H1 (cell line): ENCODE data around the gene THRB. TPM values are rescaled to one million over a fixed set of nuclear protein-coding genes. Genes with fewer than 3 reads are reported as not detected.

ENCODE experiments used
- CTCF ChIA-PET: fragments of 300-600 bp; sonication (Branson Sonifier 250); formaldehyde crosslinking; loops from one replicate; lab custom pipeline; 2021; ENCODE audit not compliant: partially characterized antibody; lab: Charles Lee
- POLR2A ChIA-PET: fragments of 300-600 bp; sonication (Branson Sonifier 250); formaldehyde crosslinking; loops from one replicate; lab custom pipeline; 2021; ENCODE audit warnings: inconsistent platforms; ENCODE audit not compliant: partially characterized antibody; lab: Charles Lee
- DNase-seq, 2 experiments: peaks; one replicate each; pipeline versions ENCODE4 v3.0.0 to v3.0.0-alpha.2; 2010 to 2022; ENCODE audit warnings: low spot score in 2 of 2, low read depth in 1 of 2, mixed read lengths in 1 of 2
- FAIRE-seq: peaks from 2 replicates; lab custom pipeline; 2011; peaks lifted over from hg19 to GRCh38; lab: Jason Lieb, UNC
- H2AFZ ChIP-seq: 2 replicates; pipeline ENCODE4 v1.8.1; 2012; ENCODE audit warnings: low read length, inconsistent platforms
- H2AK5ac ChIP-seq: 2 replicates; pipeline ENCODE4 v1.6.1; 2013; ENCODE audit warnings: low read depth, low read length
- H2BK120ac ChIP-seq: replicated peaks from 2 replicates; pipeline ENCODE3; 2013; ENCODE audit warnings: low read depth, low read length, inconsistent platforms
- H2BK12ac ChIP-seq: 2 replicates; pipeline ENCODE4 v1.6.1; 2013; ENCODE audit warnings: low read depth, low read length
- H2BK15ac ChIP-seq: 2 replicates; pipeline ENCODE4 v1.6.1; 2013; ENCODE audit warnings: low read length
- H2BK20ac ChIP-seq: 2 replicates; pipeline ENCODE4 v1.6.1; 2013; ENCODE audit warnings: low read length
- H2BK5ac ChIP-seq: 2 replicates; pipeline ENCODE4 v1.6.1; 2013; ENCODE audit warnings: low read depth, low read length
- H3K14ac ChIP-seq: 2 replicates; pipeline ENCODE4 v1.6.1; 2013; ENCODE audit warnings: inconsistent platforms; ENCODE audit not compliant: insufficient read length
- H3K18ac ChIP-seq: 2 replicates; pipeline ENCODE4 v1.6.1; 2013; ENCODE audit warnings: low read length; ENCODE audit errors: extremely low read depth
- H3K23ac ChIP-seq: 2 replicates; pipeline ENCODE4 v1.6.1; 2013; ENCODE audit warnings: inconsistent platforms; ENCODE audit not compliant: insufficient read length
- H3K23me2 ChIP-seq: 2 replicates; pipeline ENCODE4 v1.6.1; 2013; ENCODE audit warnings: low read depth, low read length
- H3K27ac ChIP-seq: 2 replicates; pipeline ENCODE4 v1.6.1; 2011; ENCODE audit warnings: low read depth, low read length, inconsistent platforms
- H3K27me3 ChIP-seq, 4 experiments: replicated peaks in 1 of 4; 1 replicate in 1 of 4; 2 replicates in 3 of 4; pipeline versions ENCODE4 v1.6.1 to v1.8.1; 2011 to 2013; ENCODE audit warnings: low read length in 3 of 4, mild to moderate bottlenecking in 3 of 4, inconsistent platforms in 2 of 4, mixed read lengths in 2 of 4, moderate library complexity in 1 of 4; ENCODE audit not compliant: control insufficient read depth in 3 of 4, insufficient read depth in 3 of 4; ENCODE audit errors: extremely low read depth in 1 of 4
- H3K36me3 ChIP-seq, 4 experiments: 2 replicates each; pipeline versions ENCODE4 v1.6.1 to v1.8.1; 2011 to 2013; ENCODE audit warnings: mild to moderate bottlenecking in 4 of 4, low read length in 3 of 4, moderate library complexity in 2 of 4, control low read depth in 1 of 4, inconsistent platforms in 1 of 4; ENCODE audit not compliant: insufficient read depth in 4 of 4, control insufficient read depth in 2 of 4
- H3K4ac ChIP-seq: replicated peaks from 2 replicates; pipeline ENCODE3; 2013; ENCODE audit warnings: low read length, low read depth, mixed read lengths, inconsistent platforms; ENCODE audit not compliant: insufficient read length
- H3K4me1 ChIP-seq, 4 experiments: replicated peaks in 1 of 4; 1 replicate in 1 of 4; 2 replicates in 3 of 4; pipeline versions ENCODE4 v1.6.1 to v1.8.1; 2011 to 2013; ENCODE audit warnings: low read length in 3 of 4, inconsistent platforms in 2 of 4, mixed read lengths in 1 of 4; ENCODE audit not compliant: insufficient read depth in 4 of 4, control insufficient read depth in 3 of 4
- H3K4me2 ChIP-seq, 2 experiments: 2 replicates each; pipeline versions ENCODE4 v1.6.1 to v1.8.1; 2011 to 2013; ENCODE audit warnings: low read depth in 2 of 2, low read length in 2 of 2, control low read depth in 1 of 2, inconsistent platforms in 1 of 2, mild to moderate bottlenecking in 1 of 2; ENCODE audit not compliant: insufficient read depth in 1 of 2
- H3K4me3 ChIP-seq, 4 experiments: fragments of 200-600, 300-600 bp in 1 of 4; sonication (generic), shearing (Covaris generic), sonication (Bioruptor Twin) in 1 of 4; 2 replicates each; pipeline versions ENCODE4 v1.5.1 to v1.8.1; 2011 to 2016; ENCODE audit warnings: low read length in 4 of 4, low read depth in 3 of 4, control low read depth in 2 of 4, inconsistent platforms in 2 of 4, mild to moderate bottlenecking in 2 of 4, mixed read lengths in 1 of 4, moderate library complexity in 1 of 4; ENCODE audit not compliant: insufficient read depth in 2 of 4; ENCODE audit errors: extremely low read depth in 1 of 4
- H3K56ac ChIP-seq: replicated peaks from 2 replicates; pipeline ENCODE3; 2013; ENCODE audit warnings: low read depth, mild to moderate bottlenecking, mixed read lengths, low read length, inconsistent platforms; ENCODE audit not compliant: insufficient read length
- H3K79me1 ChIP-seq: 2 replicates; pipeline ENCODE4 v1.6.1; 2013; ENCODE audit warnings: low read depth, low read length, control low read depth
- H3K79me2 ChIP-seq, 2 experiments: 2 replicates each; pipeline versions ENCODE4 v1.6.1 to v1.8.1; 2012 to 2013; ENCODE audit warnings: low read length in 2 of 2, mild to moderate bottlenecking in 2 of 2, inconsistent platforms in 1 of 2; ENCODE audit not compliant: insufficient read depth in 2 of 2, control insufficient read depth in 1 of 2
- H3K9ac ChIP-seq, 4 experiments: replicated peaks in 1 of 4; 1 replicate in 1 of 4; 2 replicates in 3 of 4; pipeline versions ENCODE4 v1.6.1 to v1.8.1; 2011 to 2013; ENCODE audit warnings: low read depth in 3 of 4, low read length in 3 of 4, control low read depth in 2 of 4, mild to moderate bottlenecking in 2 of 4, moderate library complexity in 2 of 4, inconsistent platforms in 1 of 4; ENCODE audit errors: extremely low read depth in 1 of 4
- H3K9me3 ChIP-seq, 2 experiments: 2 replicates each; pipeline versions ENCODE4 v1.6.1 to v1.8.1; 2012 to 2013; ENCODE audit warnings: mild to moderate bottlenecking in 2 of 2, moderate library complexity in 2 of 2, control low read depth in 1 of 2, inconsistent platforms in 1 of 2, low read depth in 1 of 2, low read length in 1 of 2, mixed read lengths in 1 of 2; ENCODE audit not compliant: insufficient read depth in 2 of 2
- H4K20me1 ChIP-seq, 2 experiments: replicated peaks in 1 of 2; 2 replicates each; pipeline versions ENCODE3 to v1.8.1; 2011 to 2013; ENCODE audit warnings: inconsistent platforms in 2 of 2, low read length in 2 of 2, mild to moderate bottlenecking in 1 of 2; ENCODE audit not compliant: insufficient read depth in 2 of 2, control insufficient read depth in 1 of 2
- H4K5ac ChIP-seq: 2 replicates; pipeline ENCODE4 v1.6.1; 2013; ENCODE audit warnings: low read length, low read depth, mixed read lengths, inconsistent platforms; ENCODE audit not compliant: insufficient read length
- H4K8ac ChIP-seq: 2 replicates; pipeline ENCODE4 v1.8.0; 2013; ENCODE audit warnings: mild to moderate bottlenecking, moderate library complexity, low read length, inconsistent platforms; ENCODE audit not compliant: insufficient read depth; ENCODE audit errors: extremely low read depth
- H4K91ac ChIP-seq: replicated peaks from 2 replicates; pipeline ENCODE3; 2013; ENCODE audit warnings: low read length, mixed read lengths, inconsistent platforms; ENCODE audit not compliant: insufficient read length
- RFX5 ChIP-seq: IDR thresholded peaks from 2 replicates; pipeline ENCODE4 v1.6.1; 2011; ENCODE audit warnings: low read depth, low read length, improper control_type of control experiment, borderline replicate concordance
- polyA plus RNA-seq, 7 experiments: library from polyadenylated mRNA; depleted of rRNA in 3 of 7; stranded (reverse) in 5 of 7; unstranded in 2 of 7; fragments of >200 nt in 5 of 7; fragments of 200-250 nt in 2 of 7; gene quantifications; 1 replicate in 5 of 7; 2 replicates in 1 of 7; 4 replicates in 1 of 7; pipeline versions ENCODE4 v1.2.1 to v1.2.3, GENCODE V29; 2011 to 2013; ENCODE audit warnings: missing spikeins in 2 of 7, mixed read lengths in 2 of 7
- total RNA-seq: library from RNA; stranded (reverse); fragmentation: NEBNext Ultra II Directional; extraction: Animal tissue kit (Norgen Biotek cat#: 25700); gene quantifications from 2 replicates; pipeline ENCODE4 v1.2.1, GENCODE V29; 2021

THRB gene
- total and polyA plus RNA-seq, 2 of the 8 experiments (the other 6 are each of a cell fraction or from before 2014, with no cell fraction given) = 0.98 to 3.9 TPM

DNA sequence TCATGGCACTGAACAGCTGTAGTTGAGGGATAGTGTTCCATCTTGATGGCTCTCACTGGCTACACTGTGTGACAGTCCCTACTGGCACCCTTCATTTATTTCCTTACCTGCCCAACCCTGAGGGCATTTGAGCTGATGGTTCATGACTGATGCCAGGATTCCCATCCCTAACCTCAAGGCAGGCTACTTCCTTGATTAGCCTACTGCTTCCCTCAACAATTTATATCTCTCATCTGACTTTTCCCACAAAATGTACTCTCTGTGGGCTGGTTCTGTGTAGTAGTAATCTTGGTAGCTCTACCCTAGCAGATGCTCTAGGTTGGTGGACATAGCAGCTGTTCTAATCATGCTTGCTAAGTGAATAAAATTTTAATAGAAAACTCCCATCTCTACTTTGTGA, 106.0 kb downstream of the THRB start:
- Histone ChIP-seq H4K8ac (no peak overlapping the region), H4K91ac (no peak overlapping the region), H3K27me3 (no peaks in the 10 kb centered on the region), H4K5ac (no peak overlapping the region), H3K23me2 (no peaks in the 10 kb centered on the region), H3K18ac (no peak overlapping the region), H3K79me2 (no peaks in the 10 kb centered on the region), H3K4me3 (no peak overlapping the region), H3K4me1 (peaks cover 0 to 6% (median 1%) of the 10 kb centered on the region in 4 experiments; a peak in 3 of 7 replicates), H3K9me3 (no peaks in the 10 kb centered on the region), H3K23ac (no peak overlapping the region), H3K56ac (no peak overlapping the region), H3K27ac (no peak overlapping the region), H4K20me1 (no peaks in the 10 kb centered on the region), H2AFZ (no peak overlapping the region), H2AK5ac (no peak overlapping the region), H3K9ac (no peak overlapping the region), H2BK20ac (no peak overlapping the region; the same call in 1 of the 2 replicates), H2BK15ac (no peak overlapping the region), H3K36me3 (no peaks in the 10 kb centered on the region), H2BK12ac (0 out of 2 replicates have a peak overlapping the region, but pooled peaks have one; percentile 28), H3K4ac (no peak overlapping the region), H2BK5ac (no peak overlapping the region), H3K14ac (no peak overlapping the region), H3K79me1 (no peaks in the 10 kb centered on the region), H3K4me2 (no peak overlapping the region), H2BK120ac (no peak overlapping the region)
- ChIA-PET POLR2A (no interaction called here), CTCF (interaction anchor here (0.6 to 1.8 kb wide), 3 partner anchors 91 to 190 kb away, joined by 3 to 4 read pairs (median 3); no protein-coding TSS in a partner anchor)
- TF ChIP-seq RFX5 = no peak
- DNase-seq = no peak
- no peak for FAIRE-seq
